ENCODE results near the gene YWHAB.

DNA sequence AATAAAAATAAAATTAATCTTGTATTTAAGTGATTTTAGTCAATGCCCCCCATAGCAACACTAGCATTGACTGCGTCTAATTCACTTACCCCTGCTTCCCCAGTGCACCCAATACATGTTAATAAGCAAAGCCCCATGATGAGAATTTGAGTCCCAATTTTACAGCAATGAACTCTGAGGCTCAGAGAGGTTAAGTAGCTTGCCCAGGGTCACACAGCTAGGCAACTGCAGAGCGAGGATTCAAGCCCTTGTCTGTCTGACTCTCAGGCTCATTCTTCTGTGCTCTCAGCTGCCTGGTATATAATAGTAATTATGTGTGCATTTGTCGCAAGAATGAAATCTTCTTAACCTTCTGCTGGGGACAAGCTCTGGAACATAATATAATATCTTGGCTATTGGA is 32.8 kb downstream of the YWHAB start:
- TF ChIP-seq, protein P1, sequence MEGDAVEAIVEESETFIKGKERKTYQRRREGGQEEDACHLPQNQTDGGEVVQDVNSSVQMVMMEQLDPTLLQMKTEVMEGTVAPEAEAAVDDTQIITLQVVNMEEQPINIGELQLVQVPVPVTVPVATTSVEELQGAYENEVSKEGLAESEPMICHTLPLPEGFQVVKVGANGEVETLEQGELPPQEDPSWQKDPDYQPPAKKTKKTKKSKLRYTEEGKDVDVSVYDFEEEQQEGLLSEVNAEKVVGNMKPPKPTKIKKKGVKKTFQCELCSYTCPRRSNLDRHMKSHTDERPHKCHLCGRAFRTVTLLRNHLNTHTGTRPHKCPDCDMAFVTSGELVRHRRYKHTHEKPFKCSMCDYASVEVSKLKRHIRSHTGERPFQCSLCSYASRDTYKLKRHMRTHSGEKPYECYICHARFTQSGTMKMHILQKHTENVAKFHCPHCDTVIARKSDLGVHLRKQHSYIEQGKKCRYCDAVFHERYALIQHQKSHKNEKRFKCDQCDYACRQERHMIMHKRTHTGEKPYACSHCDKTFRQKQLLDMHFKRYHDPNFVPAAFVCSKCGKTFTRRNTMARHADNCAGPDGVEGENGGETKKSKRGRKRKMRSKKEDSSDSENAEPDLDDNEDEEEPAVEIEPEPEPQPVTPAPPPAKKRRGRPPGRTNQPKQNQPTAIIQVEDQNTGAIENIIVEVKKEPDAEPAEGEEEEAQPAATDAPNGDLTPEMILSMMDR (conservative IDR thresholded peaks at IDR 0.05) = no peak
- no peak for TF ChIP-seq ZFX (IDR thresholded peaks at IDR 0.05)

Data from C4-2B (cell line).